WTC11 (cell line): ENCODE measurements around the gene JMY. TPM values are rescaled to one million over a fixed set of nuclear protein-coding genes. Genes with fewer than 3 reads are reported as not detected.

Experiments
- ATAC-seq: fragments of 200-7000 bp; cut with Tn5 transposase; 2 replicates; pipeline ENCODE4 v1.10.0; 2021; ENCODE audit warnings: mild to moderate bottlenecking, moderate library complexity
- CTCF ChIA-PET: fragments of 300-600 bp; sonication (Branson Sonifier 250); formaldehyde crosslinking; loops from one replicate; lab custom pipeline; 2021; ENCODE audit warnings: antibody characterized with exemption; lab: Charles Lee
- POLR2A ChIA-PET: fragments of 350-600 bp; sonication (Branson Sonifier 250); formaldehyde crosslinking; loops from one replicate; lab custom pipeline; 2021; ENCODE audit warnings: antibody characterized with exemption; lab: Charles Lee
- DNase-seq: peaks from one replicate; pipeline ENCODE4 v3.0.0; 2021; ENCODE audit warnings: low spot score
- H3K27ac Mint-ChIP-seq: 2 replicates; pipeline ENCODE4 v1.8.0; 2021; ENCODE audit warnings: mixed read lengths
- H3K27me3 Mint-ChIP-seq: 2 replicates; pipeline ENCODE4 v1.8.0; 2021; ENCODE audit warnings: low read depth, mild to moderate bottlenecking, moderate library complexity, mixed read lengths
- H3K36me3 Mint-ChIP-seq: 2 replicates; pipeline ENCODE4 v1.8.0; 2021; ENCODE audit warnings: mixed read lengths
- H3K4me1 Mint-ChIP-seq: 2 replicates; pipeline ENCODE4 v1.8.0; 2022; ENCODE audit warnings: mixed read lengths
- H3K4me3 Mint-ChIP-seq: 2 replicates; pipeline ENCODE4 v1.8.0; 2021; ENCODE audit warnings: mild to moderate bottlenecking, moderate library complexity, mixed read lengths
- H3K9me3 Mint-ChIP-seq: 2 replicates; pipeline ENCODE4 v1.8.0; 2021; ENCODE audit warnings: mixed read lengths
- CREM ChIP-seq: sonication (generic); formaldehyde crosslinking; IDR thresholded peaks from 2 replicates; pipeline ENCODE4 v1.8.1; 2022; ENCODE audit warnings: mild to moderate bottlenecking, missing genetic modification reagents, moderate library complexity
- GTF2I ChIP-seq: fragments of 250-450 bp; sonication (Bioruptor Pico); conservative IDR thresholded peaks from 2 replicates; pipeline ENCODE4 v1.4.0; 2021; ENCODE audit warnings: mild to moderate bottlenecking
- IRF2 ChIP-seq: sonication (generic); formaldehyde crosslinking; IDR thresholded peaks from 2 replicates; pipeline ENCODE4 v1.8.0; 2022; ENCODE audit warnings: low read depth, missing genetic modification reagents, borderline replicate concordance
- JUN ChIP-seq: sonication (generic); formaldehyde crosslinking; IDR thresholded peaks from 2 replicates; pipeline ENCODE4 v1.8.0; 2023; ENCODE audit warnings: mild to moderate bottlenecking, missing genetic modification reagents
- KAT7 ChIP-seq: sonication (generic); formaldehyde crosslinking; IDR thresholded peaks from 2 replicates; pipeline ENCODE4 v1.8.1; 2023; ENCODE audit warnings: missing genetic modification reagents, mild to moderate bottlenecking, borderline replicate concordance
- NR3C1 ChIP-seq: sonication (generic); formaldehyde crosslinking; conservative IDR thresholded peaks from 2 replicates; pipeline ENCODE4 v1.8.1; 2023; ENCODE audit warnings: low read depth, mild to moderate bottlenecking, missing genetic modification reagents
- RELA ChIP-seq: sonication (generic); formaldehyde crosslinking; IDR thresholded peaks from 2 replicates; pipeline ENCODE4 v1.8.1; 2022; ENCODE audit warnings: missing genetic modification reagents, mild to moderate bottlenecking, borderline replicate concordance
- SOX15 ChIP-seq: fragments of 250-450 bp; sonication (Bioruptor Pico); IDR thresholded peaks from 2 replicates; pipeline ENCODE4 v1.9.0; 2021; ENCODE audit warnings: mild to moderate bottlenecking
- ZNF121 ChIP-seq: sonication (generic); formaldehyde crosslinking; IDR thresholded peaks from 2 replicates; pipeline ENCODE4 v1.8.0; 2023; ENCODE audit warnings: missing genetic modification reagents
- ZNF396 ChIP-seq: fragments of 250-450 bp; sonication (Bioruptor Pico); IDR thresholded peaks from 2 replicates; pipeline ENCODE4 v1.8.0; 2021; ENCODE audit warnings: mild to moderate bottlenecking, moderate library complexity, borderline replicate concordance
- ZNF671 ChIP-seq: fragments of 250-450 bp; sonication (Bioruptor Pico); IDR thresholded peaks from 2 replicates; pipeline ENCODE4 v1.8.0; 2021; ENCODE audit warnings: mild to moderate bottlenecking
- total RNA-seq: library from RNA; stranded (reverse); gene quantifications from 3 replicates; pipeline ENCODE4 v1.2.3, GENCODE V29; 2021
- TF ChIP-seq, protein P1 (sequence below): sonication (generic); formaldehyde crosslinking; IDR thresholded peaks from 2 replicates; pipeline ENCODE4 v1.8.1; 2023; ENCODE audit warnings: mild to moderate bottlenecking, missing genetic modification reagents
- TF ChIP-seq, protein P2 (sequence below): sonication (generic); formaldehyde crosslinking; IDR thresholded peaks from 2 replicates; pipeline ENCODE4 v1.8.1; 2023; ENCODE audit warnings: mild to moderate bottlenecking, missing genetic modification reagents, moderate library complexity
- TF ChIP-seq, protein P3 (sequence below): sonication (generic); formaldehyde crosslinking; IDR thresholded peaks from 2 replicates; pipeline ENCODE4 v1.8.1; 2022; ENCODE audit warnings: mild to moderate bottlenecking, missing genetic modification reagents, moderate library complexity, borderline replicate concordance
- TF ChIP-seq, protein P4 (sequence below): sonication (generic); formaldehyde crosslinking; IDR thresholded peaks from 2 replicates; pipeline ENCODE4 v1.8.1; 2022; ENCODE audit warnings: missing genetic modification reagents, borderline replicate concordance
- TF ChIP-seq, protein P5 (sequence below): sonication (generic); formaldehyde crosslinking; IDR thresholded peaks from 2 replicates; pipeline ENCODE4 v1.8.1; 2023; ENCODE audit warnings: mild to moderate bottlenecking, missing genetic modification reagents, moderate library complexity

Gene JMY
- total RNA-seq, 1 experiment from 2014 or later = 12.4 TPM

DNA sequence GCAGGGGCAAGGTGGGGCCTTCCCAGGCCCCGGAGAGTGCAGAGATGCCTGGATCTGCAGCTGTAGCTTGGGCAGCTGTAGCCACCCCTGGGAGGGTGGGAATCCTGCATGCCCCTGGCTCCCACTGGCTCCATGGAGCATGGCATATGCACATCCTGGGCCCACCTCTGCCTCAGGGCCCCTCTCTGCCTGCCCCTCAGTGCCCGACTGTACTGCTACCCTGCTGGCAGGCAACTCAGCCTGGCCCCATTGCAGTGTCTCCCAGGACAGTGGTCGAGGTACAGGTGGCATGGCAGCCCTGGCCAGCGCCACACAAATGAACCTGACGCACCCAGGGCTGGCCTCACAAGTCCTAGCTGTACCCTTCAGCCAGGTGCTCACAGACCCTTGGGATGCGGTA lies 23.9 kb downstream of the JMY start:
- TF ChIP-seq GTF2I (CRISPR knock-in tag) (no peak), IRF2 (CRISPR knock-in tag) (no peak), NR3C1 (CRISPR knock-in tag) (no peak)
- TF ChIP-seq, all 79 proteins: peak for 0

DNA sequence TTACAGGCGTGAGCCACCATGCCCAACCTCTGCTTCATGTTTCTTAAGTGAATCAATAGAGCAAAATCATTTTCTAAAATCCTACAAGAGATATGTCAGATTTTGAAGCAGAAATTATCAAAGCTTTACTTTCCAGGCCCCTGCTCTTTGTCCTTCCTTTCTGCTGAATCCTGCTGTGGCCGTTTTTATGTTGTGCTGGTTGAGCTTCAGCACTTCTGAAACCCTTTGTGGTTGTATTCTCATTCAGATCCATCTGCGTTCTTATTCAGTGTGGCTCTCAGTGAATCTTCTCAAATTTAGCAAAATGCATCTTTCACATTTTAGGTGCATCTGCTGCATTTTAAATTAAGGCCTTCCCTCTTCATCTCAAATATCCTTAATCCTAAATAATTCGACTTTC lies 26.0 kb downstream of the JMY start:
- peaks cover 36% of the 10 kb centered on the region for H3K4me1 Mint-ChIP-seq
- ChIA-PET POLR2A (no interaction called here), CTCF (interaction anchor here (0.8 to 1.1 kb wide), 2 partner anchors 129 to 237 kb away, joined by 4 to 5 read pairs; no protein-coding TSS in a partner anchor)
- ATAC-seq (peak; percentile 71), DNase-seq (no peak)
- no peaks in the 10 kb centered on the region for H3K27me3 Mint-ChIP-seq
- H3K9me3 Mint-ChIP-seq = no peaks in the 10 kb centered on the region
- TF ChIP-seq, protein P1, sequence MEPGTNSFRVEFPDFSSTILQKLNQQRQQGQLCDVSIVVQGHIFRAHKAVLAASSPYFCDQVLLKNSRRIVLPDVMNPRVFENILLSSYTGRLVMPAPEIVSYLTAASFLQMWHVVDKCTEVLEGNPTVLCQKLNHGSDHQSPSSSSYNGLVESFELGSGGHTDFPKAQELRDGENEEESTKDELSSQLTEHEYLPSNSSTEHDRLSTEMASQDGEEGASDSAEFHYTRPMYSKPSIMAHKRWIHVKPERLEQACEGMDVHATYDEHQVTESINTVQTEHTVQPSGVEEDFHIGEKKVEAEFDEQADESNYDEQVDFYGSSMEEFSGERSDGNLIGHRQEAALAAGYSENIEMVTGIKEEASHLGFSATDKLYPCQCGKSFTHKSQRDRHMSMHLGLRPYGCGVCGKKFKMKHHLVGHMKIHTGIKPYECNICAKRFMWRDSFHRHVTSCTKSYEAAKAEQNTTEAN (CRISPR knock-in tag) = no peak
- TF ChIP-seq RELA (CRISPR knock-in tag) = no peak
- TF ChIP-seq, protein P2, sequence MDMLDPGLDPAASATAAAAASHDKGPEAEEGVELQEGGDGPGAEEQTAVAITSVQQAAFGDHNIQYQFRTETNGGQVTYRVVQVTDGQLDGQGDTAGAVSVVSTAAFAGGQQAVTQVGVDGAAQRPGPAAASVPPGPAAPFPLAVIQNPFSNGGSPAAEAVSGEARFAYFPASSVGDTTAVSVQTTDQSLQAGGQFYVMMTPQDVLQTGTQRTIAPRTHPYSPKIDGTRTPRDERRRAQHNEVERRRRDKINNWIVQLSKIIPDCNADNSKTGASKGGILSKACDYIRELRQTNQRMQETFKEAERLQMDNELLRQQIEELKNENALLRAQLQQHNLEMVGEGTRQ (CRISPR knock-in tag) = no peak
- no peak for TF ChIP-seq ZNF671 (CRISPR knock-in tag)
- TF ChIP-seq SOX15 (CRISPR knock-in tag) = no peak
- TF ChIP-seq JUN (CRISPR knock-in tag) = no peak
- no peak for TF ChIP-seq KAT7 (CRISPR knock-in tag)
- TF ChIP-seq, protein P3, sequence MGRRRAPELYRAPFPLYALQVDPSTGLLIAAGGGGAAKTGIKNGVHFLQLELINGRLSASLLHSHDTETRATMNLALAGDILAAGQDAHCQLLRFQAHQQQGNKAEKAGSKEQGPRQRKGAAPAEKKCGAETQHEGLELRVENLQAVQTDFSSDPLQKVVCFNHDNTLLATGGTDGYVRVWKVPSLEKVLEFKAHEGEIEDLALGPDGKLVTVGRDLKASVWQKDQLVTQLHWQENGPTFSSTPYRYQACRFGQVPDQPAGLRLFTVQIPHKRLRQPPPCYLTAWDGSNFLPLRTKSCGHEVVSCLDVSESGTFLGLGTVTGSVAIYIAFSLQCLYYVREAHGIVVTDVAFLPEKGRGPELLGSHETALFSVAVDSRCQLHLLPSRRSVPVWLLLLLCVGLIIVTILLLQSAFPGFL (CRISPR knock-in tag) = no peak
- H3K36me3 Mint-ChIP-seq = no peaks in the 10 kb centered on the region
- H3K27ac Mint-ChIP-seq = peak overlapping the region; percentile 90
- peak overlapping the region; percentile 20 for H3K4me3 Mint-ChIP-seq

More for the DNA sequence above, 23.9 kb downstream of the JMY start:
- Mint-ChIP-seq H3K4me3 (no peak overlapping the region), H3K27me3 (no peaks in the 10 kb centered on the region), H3K36me3 (no peaks in the 10 kb centered on the region), H3K27ac (no peak overlapping the region), H3K9me3 (no peaks in the 10 kb centered on the region), H3K4me1 (peaks cover 54% of the 10 kb centered on the region)
- no peak for ATAC-seq
- ChIA-PET POLR2A (no interaction called here), CTCF (interaction anchor here (2.0 kb wide), 1 partner anchor 127 kb away, joined by 10 read pairs; no protein-coding TSS in a partner anchor)
- no peak for DNase-seq

DNA sequence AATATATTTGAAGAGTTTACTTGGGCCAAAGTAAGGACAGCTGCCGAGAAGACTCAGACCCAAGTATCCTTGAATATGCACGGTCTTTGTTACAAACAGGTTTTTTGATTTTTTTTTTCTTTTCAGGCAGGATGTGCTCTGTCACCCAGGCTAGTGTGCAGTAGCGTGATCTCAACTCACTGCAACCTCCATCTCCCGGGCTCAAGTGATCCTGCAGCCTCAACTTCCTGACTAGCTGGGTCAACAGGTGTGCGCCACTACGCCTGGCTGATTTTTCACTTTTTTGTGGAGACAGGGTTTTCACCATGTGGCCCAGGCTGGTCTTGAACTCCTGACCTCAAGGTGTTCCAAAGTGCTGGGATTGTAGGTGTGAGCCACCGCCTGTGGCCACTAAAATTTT lies 27.4 kb downstream of the JMY start:
- Mint-ChIP-seq H3K27ac (peak overlapping the region; percentile 60), H3K4me1 (peaks cover 36% of the 10 kb centered on the region), H3K4me3 (no peak overlapping the region), H3K27me3 (no peaks in the 10 kb centered on the region), H3K36me3 (no peaks in the 10 kb centered on the region), H3K9me3 (no peaks in the 10 kb centered on the region)
- no peak for DNase-seq
- POLR2A ChIA-PET = no interaction called here
- CTCF ChIA-PET = no interaction called here
- no peak for ATAC-seq
- TF ChIP-seq ZNF396 (CRISPR knock-in tag) (no peak), GTF2I (CRISPR knock-in tag) (no peak), CREM (CRISPR knock-in tag) (no peak), ZNF121 (CRISPR knock-in tag) (no peak)
- TF ChIP-seq, protein P4, sequence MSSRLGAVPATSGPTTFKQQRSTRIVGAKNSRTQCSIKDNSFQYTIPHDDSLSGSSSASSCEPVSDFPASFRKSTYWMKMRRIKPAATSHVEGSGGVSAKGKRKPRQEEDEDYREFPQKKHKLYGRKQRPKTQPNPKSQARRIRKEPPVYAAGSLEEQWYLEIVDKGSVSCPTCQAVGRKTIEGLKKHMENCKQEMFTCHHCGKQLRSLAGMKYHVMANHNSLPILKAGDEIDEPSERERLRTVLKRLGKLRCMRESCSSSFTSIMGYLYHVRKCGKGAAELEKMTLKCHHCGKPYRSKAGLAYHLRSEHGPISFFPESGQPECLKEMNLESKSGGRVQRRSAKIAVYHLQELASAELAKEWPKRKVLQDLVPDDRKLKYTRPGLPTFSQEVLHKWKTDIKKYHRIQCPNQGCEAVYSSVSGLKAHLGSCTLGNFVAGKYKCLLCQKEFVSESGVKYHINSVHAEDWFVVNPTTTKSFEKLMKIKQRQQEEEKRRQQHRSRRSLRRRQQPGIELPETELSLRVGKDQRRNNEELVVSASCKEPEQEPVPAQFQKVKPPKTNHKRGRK (CRISPR knock-in tag) = no peak
- TF ChIP-seq, protein P5, sequence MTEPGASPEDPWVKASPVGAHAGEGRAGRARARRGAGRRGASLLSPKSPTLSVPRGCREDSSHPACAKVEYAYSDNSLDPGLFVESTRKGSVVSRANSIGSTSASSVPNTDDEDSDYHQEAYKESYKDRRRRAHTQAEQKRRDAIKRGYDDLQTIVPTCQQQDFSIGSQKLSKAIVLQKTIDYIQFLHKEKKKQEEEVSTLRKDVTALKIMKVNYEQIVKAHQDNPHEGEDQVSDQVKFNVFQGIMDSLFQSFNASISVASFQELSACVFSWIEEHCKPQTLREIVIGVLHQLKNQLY (CRISPR knock-in tag) = no peak
